Lower lobe of right lung (tissue), 2 donors: ENCODE measurements around the gene ZXDC. TPM values are rescaled to one million over a fixed set of nuclear protein-coding genes. Genes with fewer than 3 reads are reported as not detected.

Source experiments
- ATAC-seq, 2 donors: fragments of 200-7000 bp; cut with Tn5 transposase; one replicate each; pipeline ENCODE4 v1.9.1; 2020 to 2022; ENCODE audit warnings: mild to moderate bottlenecking in 2 of 2, moderate library complexity in 2 of 2
- DNase-seq: peaks from one replicate; pipeline ENCODE4 v3.0.0-alpha.2; 2020
- H3K27ac ChIP-seq: fragments of 200-600 bp; one replicate; pipeline ENCODE4 v1.8.0; 2022
- H3K27me3 ChIP-seq: fragments of 200-600 bp; one replicate; pipeline ENCODE4 v1.8.0; 2022; ENCODE audit warnings: low read depth
- H3K36me3 ChIP-seq: fragments of 200-600 bp; one replicate; pipeline ENCODE4 v1.8.0; 2022; ENCODE audit warnings: mild to moderate bottlenecking
- H3K4me1 ChIP-seq: fragments of 200-600 bp; one replicate; pipeline ENCODE4 v1.8.0; 2022
- H3K4me3 ChIP-seq: fragments of 200-600 bp; one replicate; pipeline ENCODE4 v1.8.0; 2022; ENCODE audit warnings: mild to moderate bottlenecking
- H3K9me3 ChIP-seq: fragments of 200-600 bp; one replicate; pipeline ENCODE4 v1.8.0; 2022
- intact Hi-C: fragments of 100-400 bp; cut with DNase I; formaldehyde crosslinking; loops from one replicate; pipeline ENCODE4 v1.11.0; 2022
- total RNA-seq: library from RNA; stranded (reverse); fragmentation: NEBNext Ultra II Directional; extraction: Animal tissue kit (Norgen Biotek cat#: 25700); gene quantifications from one replicate; pipeline ENCODE4 v1.2.1, GENCODE V29; 2021
- TF ChIP-seq, protein P1 (sequence below): fragments of 200-600 bp; IDR thresholded peaks from one replicate; pipeline ENCODE4 v1.8.0; 2022; ENCODE audit warnings: antibody characterized with exemption, mild to moderate bottlenecking
- donor health status: DM: no; HTN: yes; CAD: no; lungs with severe emphysema.

The ZXDC gene
- total RNA-seq, 1 donor from 2014 or later, result 40.4 TPM

GRCh38 chr3:126448893-126449180 is 26.9 kb downstream of the ZXDC start:
- Histone ChIP-seq H3K27ac (no peak overlapping the region), H3K9me3 (no peaks in the 10 kb centered on the region), H3K4me1 (no peaks in the 10 kb centered on the region), H3K36me3 (peaks cover 63% of the 10 kb centered on the region), H3K4me3 (no peak overlapping the region), H3K27me3 (no peaks in the 10 kb centered on the region)
- intact Hi-C loops, result no loop called here
- TF ChIP-seq, protein P1, sequence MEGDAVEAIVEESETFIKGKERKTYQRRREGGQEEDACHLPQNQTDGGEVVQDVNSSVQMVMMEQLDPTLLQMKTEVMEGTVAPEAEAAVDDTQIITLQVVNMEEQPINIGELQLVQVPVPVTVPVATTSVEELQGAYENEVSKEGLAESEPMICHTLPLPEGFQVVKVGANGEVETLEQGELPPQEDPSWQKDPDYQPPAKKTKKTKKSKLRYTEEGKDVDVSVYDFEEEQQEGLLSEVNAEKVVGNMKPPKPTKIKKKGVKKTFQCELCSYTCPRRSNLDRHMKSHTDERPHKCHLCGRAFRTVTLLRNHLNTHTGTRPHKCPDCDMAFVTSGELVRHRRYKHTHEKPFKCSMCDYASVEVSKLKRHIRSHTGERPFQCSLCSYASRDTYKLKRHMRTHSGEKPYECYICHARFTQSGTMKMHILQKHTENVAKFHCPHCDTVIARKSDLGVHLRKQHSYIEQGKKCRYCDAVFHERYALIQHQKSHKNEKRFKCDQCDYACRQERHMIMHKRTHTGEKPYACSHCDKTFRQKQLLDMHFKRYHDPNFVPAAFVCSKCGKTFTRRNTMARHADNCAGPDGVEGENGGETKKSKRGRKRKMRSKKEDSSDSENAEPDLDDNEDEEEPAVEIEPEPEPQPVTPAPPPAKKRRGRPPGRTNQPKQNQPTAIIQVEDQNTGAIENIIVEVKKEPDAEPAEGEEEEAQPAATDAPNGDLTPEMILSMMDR, result no peak
- ATAC-seq (peak in 1 of 2 donors; percentile 16), DNase-seq (no peak)

DNA sequence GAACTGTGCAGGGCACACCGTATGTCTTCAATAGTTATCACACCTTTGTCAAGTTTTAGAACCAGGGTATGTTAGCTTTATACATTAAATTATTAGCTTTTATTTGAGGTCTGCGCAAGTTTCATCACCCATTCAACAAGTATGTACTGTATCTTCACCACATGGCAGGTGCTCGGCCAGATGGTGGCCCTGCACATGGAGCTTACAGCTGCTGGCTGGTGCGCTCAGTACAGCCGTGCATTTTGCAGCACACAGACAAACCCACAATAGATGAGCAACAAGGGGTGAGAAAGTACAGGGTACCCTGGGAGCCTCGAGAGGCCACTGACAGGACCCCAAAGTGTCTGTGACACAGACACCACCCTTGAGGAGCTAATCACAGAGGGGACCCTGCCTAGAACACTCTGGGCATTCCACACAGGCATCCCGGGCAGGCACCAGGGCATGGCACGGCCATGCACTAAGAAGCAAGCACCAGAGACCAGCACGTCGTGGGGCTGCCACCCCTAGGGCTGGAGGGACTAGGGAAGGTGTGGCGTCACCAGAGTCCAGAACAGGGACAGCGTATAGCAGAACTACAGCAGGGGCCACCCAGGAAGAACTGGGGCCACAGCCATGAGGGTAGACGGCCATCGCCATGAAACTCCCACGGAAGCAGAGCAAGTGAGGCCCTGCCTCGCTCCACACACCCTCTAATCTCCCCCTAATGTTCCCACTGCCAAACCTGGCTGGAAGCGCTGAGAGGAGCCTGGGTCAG is 27.4 kb downstream of the ZXDC start:
- no peak for DNase-seq
- Histone ChIP-seq H3K27me3 (no peaks in the 10 kb centered on the region), H3K9me3 (no peaks in the 10 kb centered on the region), H3K4me3 (no peak overlapping the region), H3K27ac (no peak overlapping the region), H3K36me3 (peaks cover 59% of the 10 kb centered on the region), H3K4me1 (no peaks in the 10 kb centered on the region)
- intact Hi-C loops, result no loop called here
- peak in 1 of 2 donors; percentile 18 for ATAC-seq
- TF ChIP-seq, protein P1, result no peak

GRCh38 chr3:126447456-126448106 is 28.1 kb downstream of the ZXDC start:
- intact Hi-C loops, result no loop called here
- DNase-seq, result no peak
- Histone ChIP-seq H3K27me3 (no peaks in the 10 kb centered on the region), H3K4me1 (no peaks in the 10 kb centered on the region), H3K36me3 (peaks cover 52% of the 10 kb centered on the region), H3K27ac (no peak overlapping the region), H3K4me3 (no peak overlapping the region), H3K9me3 (no peaks in the 10 kb centered on the region)
- ATAC-seq, result no peak
- TF ChIP-seq, protein P1, result no peak

DNA sequence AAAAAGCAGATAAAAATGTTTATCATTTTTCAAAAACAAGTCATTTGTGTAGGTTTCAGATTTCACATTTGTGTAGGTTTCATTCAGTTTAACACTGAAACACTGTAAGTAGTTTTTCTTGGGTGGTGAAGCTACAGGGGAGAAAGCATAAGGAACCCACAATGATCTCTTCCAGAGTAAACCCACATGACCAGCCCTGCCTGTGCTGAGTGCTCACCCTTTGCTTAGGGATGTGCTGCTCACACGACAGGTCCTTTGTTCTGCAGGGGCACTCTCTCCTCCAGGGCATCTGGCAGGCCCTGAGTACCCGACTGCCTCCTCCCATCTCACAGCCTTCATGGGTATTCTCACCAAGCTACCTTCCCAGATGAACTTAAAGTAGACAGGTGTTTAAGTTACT is 28.9 kb downstream of the ZXDC start:
- Histone ChIP-seq H3K4me1 (no peaks in the 10 kb centered on the region), H3K27ac (no peak overlapping the region), H3K9me3 (no peaks in the 10 kb centered on the region), H3K27me3 (no peaks in the 10 kb centered on the region), H3K4me3 (no peak overlapping the region), H3K36me3 (peaks cover 49% of the 10 kb centered on the region)
- DNase-seq (no peak), ATAC-seq (no peak)
- intact Hi-C loops, result no loop called here
- TF ChIP-seq, protein P1, result no peak

DNA sequence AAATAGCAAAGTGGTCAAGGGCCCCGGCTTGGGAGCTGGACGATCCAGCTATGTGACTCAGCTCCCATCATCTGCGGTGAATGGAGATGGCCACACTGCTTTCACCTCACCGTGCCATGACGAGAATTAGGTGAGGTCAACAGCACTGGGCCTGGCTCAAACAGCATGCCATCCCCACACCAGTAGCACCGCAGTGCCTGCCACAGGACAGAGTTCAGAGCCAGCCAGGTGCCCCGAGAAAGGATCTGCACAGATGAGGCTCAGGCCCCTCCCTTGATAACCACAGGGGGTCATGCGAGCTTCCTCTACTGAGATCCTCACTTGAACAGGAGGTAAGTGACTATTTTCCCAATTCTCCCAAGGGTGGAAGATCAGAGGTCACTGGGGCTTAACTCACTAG is 29.4 kb downstream of the ZXDC start:
- DNase-seq, result no peak
- TF ChIP-seq, protein P1, result no peak

More for the DNA sequence above, 29.4 kb downstream of the ZXDC start:
- H3K4me1 ChIP-seq, result no peaks in the 10 kb centered on the region
- no peak for ATAC-seq
- H3K27ac ChIP-seq, result no peak overlapping the region
- no peak overlapping the region for H3K4me3 ChIP-seq
- intact Hi-C loops, result no loop called here
- peaks cover 49% of the 10 kb centered on the region for H3K36me3 ChIP-seq
- H3K27me3 ChIP-seq, result no peaks in the 10 kb centered on the region
- no peaks in the 10 kb centered on the region for H3K9me3 ChIP-seq
